A673 (cell line): Measurements from ENCODE around the gene NCOA3. TPM values are rescaled to one million over a fixed set of nuclear protein-coding genes. Genes with fewer than 3 reads are reported as not detected.

Source experiments
- BruUV-seq: library from RNA; stranded (reverse); fragments of 400-500 nt; replicated peaks from 2 replicates; lab custom pipeline; 2021; lab: Mats Ljungman, UMichigan
- CTCF ChIA-PET: fragments of 300-600 bp; sonication (Branson Sonifier 250); formaldehyde crosslinking; loops from one replicate; lab custom pipeline; 2022; ENCODE audit warnings: antibody characterized with exemption; lab: Charles Lee
- POLR2A ChIA-PET: fragments of 300-600 bp; sonication (Branson Sonifier 250); formaldehyde crosslinking; loops from one replicate; lab custom pipeline; 2022; ENCODE audit warnings: antibody characterized with exemption; ENCODE audit not compliant: low non-redundant PET; lab: Charles Lee
- DNase-seq: peaks from one replicate; pipeline ENCODE4 v3.0.0-alpha.2; 2015; ENCODE audit warnings: low spot score
- H3K27ac ChIP-seq: fragments of 200-600 bp; sonication (generic); 2 replicates; pipeline ENCODE4 v1.5.1; 2016; ENCODE audit warnings: mixed run types, low read depth, mild to moderate bottlenecking, mixed read lengths, antibody characterized with exemption, low read length; ENCODE audit not compliant: poor library complexity, severe bottlenecking
- H3K27me3 ChIP-seq: fragments of 200-600 bp; sonication (generic); replicated peaks from 2 replicates; pipeline ENCODE4 v1.6.1; 2017; ENCODE audit warnings: mixed run types, low read depth, mild to moderate bottlenecking, mixed read lengths, antibody characterized with exemption, low read length; ENCODE audit not compliant: insufficient read depth, poor library complexity
- H3K36me3 ChIP-seq: fragments of 200-600 bp; sonication (generic); 2 replicates; pipeline ENCODE4 v1.6.1; 2016; ENCODE audit warnings: mixed run types, mild to moderate bottlenecking, mixed read lengths, antibody characterized with exemption, low read length; ENCODE audit not compliant: insufficient read depth, poor library complexity, severe bottlenecking
- H3K4me1 ChIP-seq: fragments of 200-600 bp; sonication (generic); 2 replicates; pipeline ENCODE4 v1.6.1; 2017; ENCODE audit warnings: mixed run types, mild to moderate bottlenecking, mixed read lengths, antibody characterized with exemption, low read length; ENCODE audit not compliant: insufficient read depth, poor library complexity, severe bottlenecking
- H3K4me3 ChIP-seq: fragments of 200-600 bp; sonication (generic); 2 replicates; pipeline ENCODE4 v1.5.1; 2016; ENCODE audit warnings: low read depth, mixed run types, mild to moderate bottlenecking, mixed read lengths, low read length; ENCODE audit not compliant: poor library complexity, severe bottlenecking
- H3K9me3 ChIP-seq: fragments of 200-600 bp; sonication (generic); 2 replicates; pipeline ENCODE4 v1.6.1; 2016; ENCODE audit warnings: mixed run types, low read depth, mild to moderate bottlenecking, mixed read lengths, antibody characterized with exemption, low read length; ENCODE audit not compliant: poor library complexity, severe bottlenecking
- CTCF ChIP-seq: fragments of 300-800, 200-600 bp; sonication (generic); conservative IDR thresholded peaks from 2 replicates; pipeline ENCODE4 v1.5.1; 2017; ENCODE audit warnings: low read depth, mild to moderate bottlenecking, antibody characterized with exemption, low read length, moderate library complexity, mixed read lengths
- EZH2 ChIP-seq: fragments of 200-600 bp; sonication (generic); IDR thresholded peaks from 2 replicates; pipeline ENCODE4 v1.6.1; 2017; ENCODE audit warnings: borderline replicate concordance, low read depth, mild to moderate bottlenecking, mixed read lengths, antibody characterized with exemption, low read length; ENCODE audit not compliant: poor library complexity, severe bottlenecking
- intact Hi-C: fragments of 100-400 bp; cut with micrococcal nuclease; formaldehyde crosslinking; loops from one replicate; pipeline ENCODE4 v1.10.0; 2022; ENCODE audit not compliant: unreplicated experiment
- total RNA-seq: library from RNA; stranded (reverse); gene quantifications from 2 replicates; pipeline ENCODE4 v1.2.3, GENCODE V29; 2021

The NCOA3 gene
- total RNA-seq, 1 experiment from 2014 or later, result 26.8 TPM

DNA sequence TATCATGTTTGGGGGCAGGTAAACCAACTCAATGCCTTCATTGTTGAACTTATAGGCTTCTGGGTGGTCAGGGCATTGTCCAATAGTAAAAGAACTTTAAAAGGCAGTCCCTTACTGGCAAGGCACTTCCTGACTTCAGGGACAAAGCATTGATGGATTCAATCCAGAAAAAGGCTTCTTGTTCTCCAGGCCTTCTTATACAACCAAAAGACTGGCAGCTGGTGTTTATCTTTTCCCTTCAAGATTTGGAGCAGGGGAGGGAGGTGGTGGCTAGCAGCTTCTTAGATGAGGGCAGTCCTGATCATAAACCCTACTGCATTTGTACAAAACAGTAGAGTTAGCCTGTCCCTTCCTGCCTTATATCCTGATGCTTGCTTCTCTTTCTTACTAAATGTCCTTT, 57.5 kb downstream of the NCOA3 start:
- POLR2A ChIA-PET, result interaction anchor here (0.5 kb wide), 1 partner anchor 18 kb away, joined by 12 read pairs; no protein-coding TSS in a partner anchor

GRCh38 chr20:47561180-47561579, 59.5 kb downstream of the NCOA3 start:
- ChIA-PET POLR2A (interaction anchor here (0.7 kb wide), 1 partner anchor 36 kb away, joined by 17 read pairs; no protein-coding TSS in a partner anchor), CTCF (interaction anchor here (0.6 kb wide), 1 partner anchor 63 kb away, joined by 5 read pairs; no protein-coding TSS in a partner anchor)
- no peak overlapping the region for H3K27ac ChIP-seq
- H3K4me3 ChIP-seq, result no peak overlapping the region
- intact Hi-C loops, result no loop called here
- no peaks in the 10 kb centered on the region for H3K36me3 ChIP-seq
- H3K4me1 ChIP-seq, result peaks cover 37% of the 10 kb centered on the region
- TF ChIP-seq CTCF (no peak), EZH2 (no peak)
- no peaks in the 10 kb centered on the region for H3K27me3 ChIP-seq
- H3K9me3 ChIP-seq, result no peaks in the 10 kb centered on the region
- BruUV-seq, result no TSS peak
- DNase-seq, result no peak

More for the DNA sequence above, 57.5 kb downstream of the NCOA3 start:
- no peak for TF ChIP-seq CTCF
- no peak for TF ChIP-seq EZH2
- Histone ChIP-seq H3K9me3 (no peaks in the 10 kb centered on the region), H3K4me3 (no peak overlapping the region), H3K27me3 (no peaks in the 10 kb centered on the region), H3K36me3 (no peaks in the 10 kb centered on the region), H3K4me1 (peaks cover 37% of the 10 kb centered on the region), H3K27ac (no peak overlapping the region)
- intact Hi-C loops, result no loop called here
- BruUV-seq, result no TSS peak
- CTCF ChIA-PET, result no interaction called here
- no peak for DNase-seq

- TF ChIP-seq CTCF (no peak), EZH2 (no peak)
- H3K4me3 ChIP-seq, result no peak overlapping the region
- no peak for DNase-seq
- no TSS peak for BruUV-seq
- H3K36me3 ChIP-seq, result no peaks in the 10 kb centered on the region
- POLR2A ChIA-PET, result no interaction called here
- CTCF ChIA-PET, result interaction anchor here (0.6 kb wide), 1 partner anchor 62 kb away, joined by 5 read pairs; no protein-coding TSS in a partner anchor
- H3K27me3 ChIP-seq, result no peaks in the 10 kb centered on the region
- intact Hi-C loops, result no loop called here
- H3K4me1 ChIP-seq, result peaks cover 30% of the 10 kb centered on the region
- H3K9me3 ChIP-seq, result no peaks in the 10 kb centered on the region
- H3K27ac ChIP-seq, result no peak overlapping the region
Observed at GRCh38 chr20:47561603-47562583, 60.2 kb downstream of the NCOA3 start.
